ENCODE measurements around the gene MELTF.

GRCh38 chr3:196985954-196986885 lies 43.4 kb downstream of the MELTF start:
- TF ChIP-seq, protein P1, sequence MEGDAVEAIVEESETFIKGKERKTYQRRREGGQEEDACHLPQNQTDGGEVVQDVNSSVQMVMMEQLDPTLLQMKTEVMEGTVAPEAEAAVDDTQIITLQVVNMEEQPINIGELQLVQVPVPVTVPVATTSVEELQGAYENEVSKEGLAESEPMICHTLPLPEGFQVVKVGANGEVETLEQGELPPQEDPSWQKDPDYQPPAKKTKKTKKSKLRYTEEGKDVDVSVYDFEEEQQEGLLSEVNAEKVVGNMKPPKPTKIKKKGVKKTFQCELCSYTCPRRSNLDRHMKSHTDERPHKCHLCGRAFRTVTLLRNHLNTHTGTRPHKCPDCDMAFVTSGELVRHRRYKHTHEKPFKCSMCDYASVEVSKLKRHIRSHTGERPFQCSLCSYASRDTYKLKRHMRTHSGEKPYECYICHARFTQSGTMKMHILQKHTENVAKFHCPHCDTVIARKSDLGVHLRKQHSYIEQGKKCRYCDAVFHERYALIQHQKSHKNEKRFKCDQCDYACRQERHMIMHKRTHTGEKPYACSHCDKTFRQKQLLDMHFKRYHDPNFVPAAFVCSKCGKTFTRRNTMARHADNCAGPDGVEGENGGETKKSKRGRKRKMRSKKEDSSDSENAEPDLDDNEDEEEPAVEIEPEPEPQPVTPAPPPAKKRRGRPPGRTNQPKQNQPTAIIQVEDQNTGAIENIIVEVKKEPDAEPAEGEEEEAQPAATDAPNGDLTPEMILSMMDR (IDR thresholded peaks at IDR 0.05): no peak
- TF ChIP-seq POLR2A (IDR thresholded peaks at IDR 0.05): no peak

All from Peyer's patch (tissue), 4 donors.